ENCODE data around the gene AMER3.
A peak's percentile ranks its signal among the peaks of the same experiment; 100 is the strongest.
"Not testable (repeated sequence)": the region's sequence is repeated elsewhere in the genome, so short reads cannot be mapped to it uniquely, and the experiment has no call there.

The AMER3 gene, protein sequence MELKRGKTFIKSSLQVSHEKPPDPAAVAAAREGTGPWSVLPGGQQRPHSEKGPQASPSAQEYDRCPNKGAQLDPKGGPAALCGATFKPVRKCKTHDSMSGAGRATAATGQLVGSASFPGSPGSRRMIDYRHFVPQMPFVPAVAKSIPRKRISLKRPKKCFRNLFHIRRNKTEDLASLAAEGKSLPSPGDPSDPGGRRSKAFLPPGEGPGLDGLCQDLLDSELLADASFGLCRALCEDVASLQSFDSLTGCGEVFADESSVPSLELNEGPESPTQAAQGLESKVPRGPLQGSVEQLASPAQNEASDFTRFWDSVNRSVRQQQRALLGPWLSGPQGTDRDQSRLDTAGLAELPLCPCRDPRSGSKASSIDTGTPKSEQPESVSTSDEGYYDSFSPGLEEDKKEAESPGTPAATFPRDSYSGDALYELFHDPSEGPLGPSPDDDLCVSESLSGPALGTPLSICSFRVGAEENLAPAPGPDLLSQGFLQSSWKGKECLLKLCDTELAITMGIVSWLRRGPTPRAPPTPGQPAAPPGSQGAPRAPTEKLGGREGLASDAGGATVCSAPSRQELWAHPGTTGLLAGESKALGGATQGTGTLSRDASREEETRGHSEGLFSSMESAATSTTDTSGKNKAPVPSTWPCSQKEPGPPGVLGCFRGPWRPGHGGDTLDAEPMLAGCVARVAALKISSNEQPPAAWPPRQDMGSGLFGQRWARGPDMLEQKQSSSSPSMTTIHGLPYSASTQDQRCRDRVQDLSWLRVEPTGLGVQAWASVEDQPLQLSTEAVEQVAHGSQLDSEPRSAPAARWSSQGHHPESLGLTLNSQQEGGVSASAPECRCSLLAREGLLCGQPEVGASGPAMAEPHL

DNA sequence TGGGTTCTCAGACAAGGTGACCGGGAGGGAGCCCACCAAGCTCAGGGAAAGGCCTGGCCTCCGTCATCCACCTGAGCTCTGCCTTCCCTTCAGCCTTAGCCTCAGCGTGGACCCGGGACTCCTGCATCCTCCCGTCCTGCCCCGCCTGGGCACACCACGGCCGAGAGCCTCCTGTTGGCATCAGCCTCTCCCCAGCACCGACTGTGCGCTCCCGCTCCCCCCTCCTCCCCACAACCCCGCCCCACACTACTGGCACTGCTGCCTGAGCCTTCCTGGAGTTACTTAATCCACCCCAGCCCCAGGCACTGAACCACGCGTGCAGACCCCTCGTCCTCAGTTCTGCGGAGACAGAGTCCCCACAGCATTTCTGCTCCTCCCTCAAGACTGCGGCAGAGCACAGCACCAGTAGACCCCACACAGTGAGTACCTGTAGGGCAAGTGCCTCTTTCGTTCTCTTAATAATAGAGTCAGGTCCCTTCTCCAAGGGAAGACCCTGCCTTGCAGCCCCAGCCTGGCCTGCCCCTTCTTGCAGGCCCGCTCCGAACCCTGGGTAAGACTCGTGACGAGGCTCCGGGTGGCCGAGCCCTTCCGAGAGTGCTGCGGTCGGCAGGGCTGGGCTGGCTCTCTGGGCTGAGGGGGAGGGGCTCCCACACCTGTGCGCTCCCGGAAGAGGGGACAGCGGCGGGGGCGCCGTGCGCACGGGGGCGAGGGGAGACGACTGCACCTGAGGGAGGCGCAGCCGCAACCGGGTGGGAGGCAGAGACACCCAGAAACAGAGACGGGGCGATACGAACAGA, at the start of gene AMER3:
TSS of gene AMER3 (plus strand) at position 285 of the 797 bp plus-strand sequence. CDS start 6,533 bp downstream, outside the sequence.
- DNase-seq, result peak; percentile 44 to 71

DNA sequence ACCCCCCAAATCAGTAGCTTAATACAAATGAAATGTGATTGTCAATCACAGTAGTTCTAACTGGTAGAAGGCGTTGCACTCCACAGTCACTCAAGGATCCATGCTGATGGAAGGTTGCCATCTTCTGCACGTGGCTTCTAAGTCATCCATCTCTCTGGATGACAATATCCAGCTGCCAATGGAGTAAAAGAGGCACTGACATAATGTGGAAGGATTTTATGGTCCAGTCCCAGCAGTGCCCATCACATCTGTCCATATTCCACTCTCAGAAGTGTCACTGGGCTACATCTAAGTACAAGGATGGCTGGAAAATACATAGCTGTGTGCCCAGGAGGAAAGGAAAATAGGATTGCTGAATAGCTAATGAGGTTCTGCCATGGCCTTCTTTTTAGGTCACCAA, 40.5 kb upstream of the AMER3 start:
- not testable (repeated sequence) for DNase-seq

DNA sequence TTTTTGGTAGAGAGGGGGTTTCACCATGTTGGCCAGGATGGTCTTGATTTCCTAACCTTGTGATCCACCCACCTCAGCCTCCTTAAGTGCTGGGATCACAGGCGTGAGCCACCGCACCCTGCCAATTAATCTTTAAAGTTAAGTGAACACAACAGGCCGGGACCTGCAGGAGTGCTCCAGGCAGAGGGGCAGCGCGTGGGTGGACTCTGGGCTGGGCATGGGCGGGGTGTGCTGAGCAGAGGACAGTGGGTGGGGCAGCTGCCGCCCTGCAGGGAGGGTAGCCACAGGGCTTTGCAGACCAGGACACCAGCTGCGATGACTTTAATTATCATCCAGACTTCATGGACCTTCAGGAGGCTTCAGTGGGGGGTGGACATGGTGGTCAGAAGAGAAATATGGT, 35.3 kb upstream of the AMER3 start:
- no peak for DNase-seq

DNA sequence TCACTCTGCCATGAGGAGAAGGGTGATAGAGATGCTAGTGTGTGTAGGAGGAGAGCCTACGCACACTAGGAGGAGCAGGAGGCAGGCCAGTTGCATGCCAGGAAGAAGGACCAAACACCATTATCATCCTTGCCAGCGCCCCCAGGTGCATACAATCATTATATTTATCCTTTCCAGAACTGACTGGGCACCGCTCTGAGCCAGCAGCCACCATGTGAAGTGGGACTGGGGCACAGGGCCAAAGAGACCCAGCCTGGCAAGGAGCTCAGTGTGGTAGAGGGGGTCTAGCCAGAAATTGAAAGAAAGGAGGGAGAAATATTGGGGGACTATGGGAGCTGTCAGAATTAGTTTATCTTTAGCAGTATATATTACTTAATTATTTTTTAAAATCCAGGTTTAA, 34.8 kb upstream of the AMER3 start:
- no peak for DNase-seq

DNA sequence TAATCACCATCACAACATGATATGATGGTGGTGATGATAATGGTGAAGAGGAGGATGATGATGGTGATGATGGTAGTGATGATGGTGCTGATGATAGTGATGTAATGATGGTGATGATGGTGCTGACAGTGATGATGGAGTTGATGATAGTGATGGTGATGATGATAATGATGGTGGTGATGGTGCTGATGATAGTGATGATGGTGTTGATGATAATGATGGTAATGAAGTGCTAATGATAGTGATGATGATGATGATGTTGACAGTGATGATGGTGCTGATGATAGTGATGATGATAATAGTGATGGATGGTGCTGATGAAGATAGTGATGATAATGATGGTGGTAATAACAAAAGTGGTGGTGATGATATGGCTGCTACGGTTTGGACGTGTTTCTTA, 30.9 kb upstream of the AMER3 start:
- no peak for DNase-seq

DNA sequence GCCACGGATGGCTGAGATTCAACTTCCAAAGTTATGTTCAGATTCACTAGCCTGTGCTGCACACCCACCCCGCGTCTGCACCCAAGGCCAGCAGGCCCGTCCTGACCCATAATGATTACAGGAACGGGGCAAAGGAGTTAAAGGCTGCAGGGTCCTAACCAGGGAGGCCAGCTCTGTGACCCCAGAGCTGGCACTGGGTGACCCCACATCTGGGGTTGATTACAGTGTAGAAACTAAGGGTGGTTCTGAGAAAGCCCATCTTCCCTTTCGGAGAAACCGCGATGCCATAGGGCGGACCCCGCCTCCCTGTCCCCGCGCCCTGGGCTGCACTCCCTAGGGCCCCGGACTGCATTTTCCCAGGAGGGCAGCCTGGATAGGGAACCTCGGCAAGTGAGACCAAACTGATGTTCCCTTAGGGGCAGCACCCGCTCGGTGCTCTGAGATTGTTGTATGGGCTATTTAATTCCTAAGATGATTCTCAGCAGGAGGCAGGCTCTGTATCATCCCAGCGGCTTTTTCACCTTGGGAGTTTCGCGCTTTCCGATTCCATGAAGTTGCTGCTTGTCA, 28.6 kb upstream of the AMER3 start:
- no peak for DNase-seq

DNA sequence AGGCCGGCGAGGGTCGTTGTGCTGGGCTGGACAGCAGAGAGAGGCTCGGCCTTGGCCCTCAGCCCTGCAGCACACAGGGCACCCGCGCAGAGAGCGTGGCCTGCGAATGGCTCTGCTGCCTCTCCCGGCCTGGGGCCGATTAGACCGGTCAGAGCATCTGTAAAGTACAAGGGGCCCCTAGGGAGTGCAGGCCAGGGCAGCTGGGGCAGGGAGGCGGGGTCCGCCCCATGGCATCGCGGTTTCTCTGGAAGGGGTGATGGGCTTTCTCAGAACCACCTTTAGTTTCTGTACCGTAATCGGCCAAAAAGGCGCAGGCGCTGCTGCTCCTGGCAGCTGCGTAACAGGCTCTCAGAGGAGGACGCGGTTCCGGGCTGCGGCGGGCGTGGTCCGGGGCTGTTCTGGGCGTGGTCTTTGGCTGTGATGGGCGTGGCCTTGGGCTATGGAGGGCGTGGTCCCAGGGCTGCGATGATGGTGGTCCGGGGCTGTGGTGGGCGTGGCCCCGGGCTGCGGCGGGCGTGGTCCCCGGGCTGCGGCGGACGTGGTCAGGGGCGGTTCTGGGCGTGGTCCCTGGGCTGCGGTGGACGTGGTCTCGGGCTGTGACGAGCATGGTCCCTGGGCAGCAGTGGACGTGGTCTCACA, 27.9 kb upstream of the AMER3 start:
- peak; percentile 83 to 89 for DNase-seq

DNA sequence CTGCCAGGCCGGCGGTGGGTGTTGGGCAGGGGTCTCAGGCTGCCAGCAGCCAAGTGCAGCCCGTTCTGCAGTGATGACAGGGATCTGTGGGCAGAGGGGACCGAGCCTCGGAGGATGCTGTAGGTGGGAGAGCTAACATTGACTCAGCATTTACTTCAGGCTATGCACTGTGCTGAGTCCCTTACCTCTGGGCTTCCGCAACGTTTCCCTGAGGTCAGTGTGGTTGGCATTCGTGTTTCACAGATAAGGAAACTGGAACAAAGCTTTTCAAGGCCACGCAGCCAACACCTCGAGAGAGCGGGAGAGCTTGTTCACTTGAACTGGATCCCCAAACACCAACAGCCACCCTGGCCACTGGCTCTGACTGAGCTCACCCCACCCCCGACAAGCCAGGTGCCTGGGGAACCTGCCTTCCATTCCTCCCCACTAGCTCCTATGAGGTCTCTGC, 27.3 kb upstream of the AMER3 start:
- DNase-seq, result no peak

DNA sequence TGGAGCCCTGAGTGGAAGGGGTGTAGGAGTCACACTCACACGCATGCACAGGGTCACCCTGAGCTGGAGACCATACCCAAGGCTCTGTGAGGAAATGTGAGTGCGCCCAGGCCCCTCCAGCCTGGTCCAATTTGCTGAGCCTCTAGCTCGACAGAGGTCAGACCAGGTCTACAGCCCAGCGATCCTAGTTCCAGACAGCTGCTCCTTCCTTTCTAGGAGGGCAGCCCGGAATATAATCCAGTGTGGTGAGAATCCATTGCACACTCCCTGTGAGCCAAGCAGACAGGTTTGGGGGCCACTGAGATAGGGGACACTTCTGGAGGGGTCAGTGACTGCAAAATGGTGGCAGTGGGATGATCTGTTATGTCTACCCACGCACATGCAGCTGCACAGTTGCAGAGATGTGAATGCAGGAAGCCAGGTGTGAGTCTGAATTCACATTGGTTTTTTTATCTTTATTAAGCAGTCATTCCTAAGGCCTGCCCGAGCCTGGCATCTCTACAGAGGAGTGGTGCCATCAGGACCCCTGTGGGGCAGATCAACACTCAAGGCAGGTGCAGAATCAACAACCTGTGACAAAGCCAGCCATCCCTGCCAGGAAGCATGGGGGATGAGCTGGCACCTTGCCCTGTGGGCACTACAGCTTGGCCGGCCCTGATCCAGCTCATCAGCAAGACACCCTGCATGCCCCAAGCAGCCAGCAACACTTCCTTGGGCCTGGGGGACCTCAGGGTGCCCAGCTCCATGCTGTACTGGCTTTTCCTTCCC, 26.6 kb upstream of the AMER3 start, which contains the start of gene GPR148:
TSS of gene GPR148 (plus strand) at position 522 of the 768 bp plus-strand sequence. CDS start at position 604, 82 bp downstream.
- no peak for DNase-seq

DNA sequence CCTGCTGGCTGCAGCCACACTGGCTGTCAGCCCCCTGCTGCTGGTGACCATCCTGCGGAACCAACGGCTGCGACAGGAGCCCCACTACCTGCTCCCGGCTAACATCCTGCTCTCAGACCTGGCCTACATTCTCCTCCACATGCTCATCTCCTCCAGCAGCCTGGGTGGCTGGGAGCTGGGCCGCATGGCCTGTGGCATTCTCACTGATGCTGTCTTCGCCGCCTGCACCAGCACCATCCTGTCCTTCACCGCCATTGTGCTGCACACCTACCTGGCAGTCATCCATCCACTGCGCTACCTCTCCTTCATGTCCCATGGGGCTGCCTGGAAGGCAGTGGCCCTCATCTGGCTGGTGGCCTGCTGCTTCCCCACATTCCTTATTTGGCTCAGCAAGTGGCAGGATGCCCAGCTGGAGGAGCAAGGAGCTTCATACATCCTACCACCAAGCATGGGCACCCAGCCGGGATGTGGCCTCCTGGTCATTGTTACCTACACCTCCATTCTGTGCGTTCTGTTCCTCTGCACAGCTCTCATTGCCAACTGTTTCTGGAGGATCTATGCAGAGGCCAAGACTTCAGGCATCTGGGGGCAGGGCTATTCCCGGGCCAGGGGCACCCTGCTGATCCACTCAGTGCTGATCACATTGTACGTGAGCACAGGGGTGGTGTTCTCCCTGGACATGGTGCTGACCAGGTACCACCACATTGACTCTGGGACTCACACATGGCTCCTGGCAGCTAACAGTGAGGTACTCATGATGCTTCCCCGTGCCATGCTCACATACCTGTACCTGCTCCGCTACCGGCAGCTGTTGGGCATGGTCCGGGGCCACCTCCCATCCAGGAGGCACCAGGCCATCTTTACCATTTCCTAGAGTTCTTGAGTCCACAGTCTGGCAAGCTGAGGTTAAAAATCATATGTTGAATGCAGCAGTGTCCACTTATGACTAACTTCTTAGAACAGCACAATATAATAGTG, 25.7 kb upstream of the AMER3 start:
- DNase-seq, result no peak

DNA sequence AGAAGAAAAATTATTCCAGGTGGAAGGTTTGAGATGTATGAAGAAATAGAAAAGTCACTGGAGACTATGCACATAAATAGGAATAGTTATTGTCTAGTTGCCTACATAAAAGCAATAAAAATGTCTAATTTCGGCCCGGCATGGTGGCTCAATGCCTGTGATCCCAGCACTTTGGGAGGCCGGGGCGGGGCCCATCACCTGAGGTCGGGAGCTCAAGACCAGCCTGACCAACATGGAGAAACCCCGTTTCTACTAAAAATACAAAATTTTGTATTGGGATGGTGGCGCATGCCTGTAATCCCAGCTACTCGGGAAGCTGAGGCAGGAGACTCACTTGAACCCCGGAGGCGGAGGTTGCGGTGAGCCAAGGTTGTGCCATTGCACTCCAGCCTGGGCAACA, 23.1 kb upstream of the AMER3 start:
- not testable (repeated sequence) for DNase-seq

DNA sequence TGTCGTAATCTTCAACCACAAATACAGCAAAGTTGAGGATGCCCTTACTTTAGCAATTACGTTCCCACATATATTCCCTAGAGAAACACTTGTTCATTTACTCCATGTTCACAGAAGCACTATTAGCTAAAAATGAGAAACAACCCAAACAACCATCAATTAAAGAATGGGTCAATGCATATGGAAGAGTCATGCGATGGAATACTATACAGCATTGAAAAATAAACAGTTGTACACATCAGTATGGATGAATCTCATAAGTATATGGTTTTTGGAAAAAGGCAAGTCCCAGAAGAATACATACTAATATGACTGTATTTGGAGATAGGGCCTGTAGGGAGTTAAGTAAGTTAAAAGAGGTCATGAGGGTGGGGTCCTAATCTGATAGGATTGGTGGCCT, 20.1 kb upstream of the AMER3 start:
- no peak for DNase-seq

DNA sequence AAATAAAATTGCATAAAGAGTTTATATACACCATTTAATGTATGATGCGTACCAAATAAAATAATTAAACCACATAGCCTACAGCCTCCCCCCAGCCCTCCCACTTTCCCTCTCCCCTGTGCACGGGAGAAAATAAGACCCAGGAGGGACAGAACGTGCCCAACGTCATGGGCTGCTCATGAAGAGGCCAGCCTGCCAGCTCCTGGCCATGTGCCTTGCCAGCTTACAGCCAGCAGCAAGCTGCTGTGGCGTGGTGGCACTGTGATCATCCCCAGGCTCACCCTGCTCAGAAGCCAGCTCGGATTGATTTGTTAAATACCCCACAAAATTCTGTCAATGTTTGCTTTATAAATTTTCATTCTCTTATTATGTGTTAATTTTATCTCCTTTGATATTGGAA, 18.9 kb upstream of the AMER3 start:
- DNase-seq, result no peak

DNA sequence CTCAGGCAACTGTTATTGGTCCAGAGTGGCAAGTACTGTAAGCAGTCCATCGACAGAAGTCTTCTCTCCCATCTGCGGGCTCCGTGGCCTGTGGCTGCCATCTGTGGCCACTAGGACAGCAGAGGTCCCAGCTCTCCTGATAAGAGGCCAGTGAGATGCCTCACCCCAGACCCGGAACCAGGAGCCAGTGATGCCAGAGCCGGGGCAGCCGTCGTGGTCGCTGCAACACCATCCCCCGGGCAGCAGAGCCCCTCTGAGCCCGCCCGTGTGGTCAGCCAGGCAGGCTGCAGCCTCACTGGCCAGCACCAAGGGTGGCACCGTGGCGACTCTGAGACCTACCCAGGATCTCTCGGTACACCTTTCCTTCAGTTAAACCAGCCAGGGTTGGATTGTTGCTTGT, 17.7 kb upstream of the AMER3 start:
- no peak for DNase-seq

DNA sequence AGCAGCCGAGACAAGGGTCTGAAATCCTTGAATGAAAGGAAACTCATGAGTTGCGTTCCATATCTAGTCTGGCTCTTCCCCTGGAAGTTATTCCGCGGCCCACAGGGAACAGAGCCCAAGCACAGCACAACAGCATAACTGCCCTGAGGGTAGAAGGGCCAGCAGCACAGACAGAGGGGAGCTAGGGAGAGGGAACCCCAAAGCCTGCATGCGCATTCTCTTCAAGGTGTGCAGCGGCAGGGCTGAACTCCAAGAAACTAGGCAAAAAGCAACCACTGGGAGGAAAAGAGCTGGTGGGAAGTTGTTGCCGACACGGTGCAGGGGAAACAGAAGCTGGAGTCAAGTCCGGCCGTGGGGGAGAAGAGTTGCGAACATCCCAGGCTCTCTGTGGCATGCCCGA, 14.7 kb upstream of the AMER3 start:
- no peak for DNase-seq

DNA sequence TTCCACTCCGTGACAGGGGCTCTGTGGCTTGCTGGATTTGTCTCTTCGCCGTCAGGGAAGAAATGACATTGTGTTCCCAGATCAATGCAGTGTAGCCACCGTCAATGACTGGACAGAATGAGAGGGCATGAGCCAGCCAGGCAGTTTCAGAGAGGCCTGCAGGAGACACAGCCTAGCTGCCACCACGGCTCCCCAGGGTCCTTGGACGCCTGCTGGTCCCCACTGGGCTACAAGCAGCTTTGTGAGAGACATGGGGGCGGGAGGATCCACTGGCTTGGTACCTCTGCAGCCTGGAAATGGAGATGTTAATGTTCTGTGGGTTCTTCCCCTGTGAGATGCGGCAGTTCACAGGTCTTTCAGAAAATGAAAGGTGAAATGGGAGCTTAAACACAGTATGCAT, 12.1 kb upstream of the AMER3 start:
- no peak for DNase-seq

DNA sequence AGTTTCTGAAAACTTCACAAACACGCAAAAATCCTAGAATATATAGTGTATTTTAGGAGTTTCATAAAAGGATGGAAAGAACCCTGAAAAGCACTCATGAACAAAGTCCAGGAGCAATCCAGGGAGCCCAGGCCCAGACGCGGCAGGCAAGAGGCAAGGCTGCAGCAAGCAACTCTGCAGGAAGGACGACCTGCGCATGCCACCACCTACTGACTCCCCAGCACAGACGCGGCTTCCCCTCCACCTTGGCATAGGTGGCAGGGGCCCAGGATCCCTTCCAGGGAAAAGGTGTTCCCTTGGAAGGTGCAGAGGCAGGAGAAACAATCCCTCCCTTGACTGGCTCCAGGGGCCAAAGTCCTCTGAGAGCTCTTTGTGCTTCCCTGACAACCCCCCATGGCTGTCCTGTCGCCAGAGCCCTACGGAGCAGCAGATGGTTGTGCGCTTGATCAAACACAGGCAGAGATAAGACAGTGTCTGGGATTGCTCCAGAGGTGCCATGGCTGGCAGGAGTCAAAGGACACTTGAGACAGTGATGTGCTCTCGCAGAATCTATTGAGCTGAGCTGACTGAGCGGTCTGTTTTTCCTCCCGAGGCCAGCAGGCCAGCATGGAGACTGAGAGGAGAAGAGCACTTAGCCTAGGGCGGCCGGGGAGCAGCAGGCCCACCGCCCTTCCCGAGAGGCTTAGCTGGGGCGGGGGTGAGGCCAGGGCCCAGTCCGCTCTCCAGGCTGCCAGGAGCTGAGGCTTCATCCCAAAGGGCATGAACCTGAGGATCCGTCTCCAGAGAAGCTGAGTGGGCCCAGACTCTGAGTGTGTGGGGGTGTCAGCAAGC, 10.8 kb upstream of the AMER3 start:
- DNase-seq, result no peak

DNA sequence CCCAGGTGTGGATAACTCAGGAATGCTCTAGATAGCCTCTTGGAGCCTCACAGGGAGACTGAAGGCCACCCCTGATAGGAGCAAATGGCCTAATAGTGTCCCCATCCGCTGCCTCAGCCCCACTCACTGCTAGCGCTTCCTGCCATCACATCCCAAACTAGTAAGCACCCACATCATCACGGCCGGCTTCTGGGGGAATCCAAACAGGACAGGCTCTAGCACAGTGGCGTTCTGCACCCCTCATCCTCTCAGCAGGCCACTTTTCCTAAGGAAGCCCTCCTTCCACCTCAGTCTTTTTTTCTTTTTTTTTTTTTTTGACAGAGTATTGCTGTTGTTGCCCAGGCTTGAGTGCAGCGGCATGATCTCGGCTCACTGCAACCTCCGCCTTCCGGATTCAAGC, 6.3 kb upstream of the AMER3 start:
- no peak for DNase-seq

DNA sequence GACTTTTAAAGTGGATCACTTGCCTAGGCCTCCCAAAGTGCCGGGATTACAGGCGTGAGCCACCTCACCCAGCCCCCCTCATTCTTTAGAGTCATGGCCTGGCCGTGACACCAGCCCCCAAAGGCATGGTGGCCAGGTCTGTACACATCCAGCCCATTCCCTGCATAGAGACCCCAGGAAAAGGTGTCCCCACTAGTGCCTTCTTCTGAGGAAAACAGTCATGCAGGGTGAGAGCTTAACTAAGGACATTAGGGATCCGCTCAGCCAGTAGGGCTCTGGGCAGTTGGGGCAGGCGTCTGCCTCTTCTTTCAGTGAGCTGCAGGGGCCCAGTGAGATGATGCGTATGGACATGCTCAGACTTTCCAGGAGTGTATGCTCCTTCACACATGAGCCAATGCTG, 5.7 kb upstream of the AMER3 start:
- DNase-seq, result no peak
